Mucosa of gallbladder (tissue), 1 donor: ENCODE results near the gene TPRA1. TPM values are rescaled to one million over a fixed set of nuclear protein-coding genes. Genes with fewer than 3 reads are reported as not detected.

Source experiments
- DNase-seq: peaks from one replicate; pipeline ENCODE4 v3.0.0-alpha.2; 2020; ENCODE audit warnings: low spot score
- total RNA-seq: library from RNA; stranded (reverse); gene quantifications from one replicate; pipeline ENCODE4 v1.2.1, GENCODE V29; 2021
- donor health status: DM: no; HTN: no; CAD: no.

Gene TPRA1
- total RNA-seq: 47.7 TPM

GRCh38 chr3:127590593-127591465, at the start of gene TPRA1:
Gene TPRA1 (minus strand): TSS chr3:127590733. CDS start chr3:127580146, 10,587 bp downstream.
- peak; percentile 93 for DNase-seq

GRCh38 chr3:127640042-127640355, 49.5 kb upstream of the TPRA1 start:
- no peak for DNase-seq

GRCh38 chr3:127639173-127640041, 48.9 kb upstream of the TPRA1 start:
- no peak for DNase-seq

GRCh38 chr3:127637971-127638370, 47.4 kb upstream of the TPRA1 start:
- DNase-seq: no peak

- no peak for DNase-seq
Observed at GRCh38 chr3:127637546-127637945, 47.0 kb upstream of the TPRA1 start.

DNA sequence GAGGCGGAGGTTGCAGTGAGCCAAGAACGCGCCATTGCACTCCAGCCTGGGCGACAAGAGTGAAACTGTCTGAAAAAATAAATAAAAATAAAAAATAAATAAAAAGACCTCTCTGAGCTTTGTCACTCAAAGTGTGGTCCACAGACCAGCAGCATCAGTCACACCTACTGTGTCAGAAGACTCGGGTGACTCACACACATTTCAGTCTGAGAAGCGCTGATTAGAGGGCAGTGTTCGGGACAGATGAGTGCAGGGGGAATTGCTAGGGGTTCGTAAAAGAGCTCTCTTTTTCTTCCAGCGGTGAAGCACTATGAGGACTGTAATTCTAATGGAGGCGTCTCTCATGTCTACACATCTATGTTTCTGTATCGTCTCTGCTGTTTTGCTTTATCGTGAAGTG, 44.1 kb upstream of the TPRA1 start:
- DNase-seq: no peak

DNA sequence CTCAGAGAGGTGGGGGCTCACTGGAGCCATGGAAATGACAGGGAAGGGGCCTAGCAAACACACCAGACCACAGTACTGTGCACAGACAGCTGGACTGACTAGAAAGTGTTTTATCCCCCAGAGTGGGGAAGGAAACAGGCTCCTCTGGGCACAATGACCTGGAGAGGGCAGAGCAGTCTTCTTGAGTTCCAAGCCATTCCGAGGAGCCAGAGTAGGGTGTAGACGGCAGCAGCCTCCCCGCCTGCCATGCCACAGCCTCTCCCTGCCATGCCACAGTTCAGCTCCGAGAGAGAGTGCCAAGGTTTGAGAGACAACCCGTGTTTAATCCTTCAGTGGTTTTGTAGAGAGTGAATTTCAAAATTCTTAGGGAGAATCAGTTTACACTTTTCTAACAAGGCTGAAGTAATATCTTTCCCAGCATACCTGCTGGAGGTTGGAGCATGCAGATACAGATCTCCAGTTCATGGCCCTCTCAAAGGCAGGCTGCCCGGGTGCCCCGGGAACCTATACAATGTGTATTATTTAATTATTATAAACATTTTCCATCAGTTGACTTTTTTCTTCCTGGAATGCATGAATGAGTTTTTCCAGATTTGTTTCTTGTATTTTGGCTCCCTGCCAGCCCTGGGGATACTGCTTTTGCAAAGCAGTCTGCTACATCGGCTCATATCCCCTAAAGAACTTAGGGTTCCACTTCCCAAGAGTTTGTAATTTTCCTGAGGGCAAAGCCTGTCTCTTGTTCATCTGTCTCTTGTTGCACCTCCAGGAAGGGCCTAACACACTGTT, 41.7 kb upstream of the TPRA1 start:
- no peak for DNase-seq

GRCh38 chr3:127630811-127631714, 40.5 kb upstream of the TPRA1 start:
- no peak for DNase-seq

- no peak for DNase-seq
Observed at GRCh38 chr3:127629467-127630403, 39.2 kb upstream of the TPRA1 start.

DNA sequence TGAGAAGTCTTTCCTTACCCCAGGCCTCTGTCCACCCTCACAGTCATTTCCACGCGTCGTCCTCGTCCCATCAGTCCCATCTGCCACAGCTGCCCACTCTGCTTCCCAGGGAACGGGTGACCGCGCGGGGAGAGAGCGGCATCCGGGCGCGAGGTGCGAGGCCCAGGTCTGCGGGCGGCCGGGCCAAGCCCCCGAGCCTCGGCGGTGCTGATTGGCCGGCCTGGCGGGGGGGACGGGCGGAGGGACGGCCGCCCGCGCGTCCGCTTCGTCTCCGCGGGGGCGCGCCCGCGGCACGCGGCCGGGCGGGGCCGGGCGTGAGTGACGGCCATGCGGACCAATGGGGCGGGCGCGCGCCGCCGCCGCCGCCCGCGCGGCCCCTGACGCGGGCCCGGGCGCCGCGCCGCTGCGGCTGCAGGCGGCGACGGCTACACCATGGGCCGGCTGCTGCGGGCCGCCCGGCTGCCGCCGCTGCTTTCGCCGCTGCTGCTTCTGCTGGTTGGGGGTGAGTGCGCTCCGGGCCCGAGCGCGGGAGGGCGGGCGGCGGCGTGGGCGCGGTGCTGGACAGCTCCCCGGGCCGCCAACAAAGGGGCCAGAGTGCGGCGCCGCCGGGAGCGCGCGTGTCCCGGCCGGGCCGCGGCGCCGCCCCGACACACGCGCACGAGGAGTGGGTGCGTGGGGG, 38.4 kb upstream of the TPRA1 start, which contains the start of gene PODXL2:
Gene PODXL2 (plus strand): TSS at position 398 of the 679 bp plus-strand sequence. CDS start 35 bp downstream, at position 433.
- DNase-seq: peak; percentile 25

DNA sequence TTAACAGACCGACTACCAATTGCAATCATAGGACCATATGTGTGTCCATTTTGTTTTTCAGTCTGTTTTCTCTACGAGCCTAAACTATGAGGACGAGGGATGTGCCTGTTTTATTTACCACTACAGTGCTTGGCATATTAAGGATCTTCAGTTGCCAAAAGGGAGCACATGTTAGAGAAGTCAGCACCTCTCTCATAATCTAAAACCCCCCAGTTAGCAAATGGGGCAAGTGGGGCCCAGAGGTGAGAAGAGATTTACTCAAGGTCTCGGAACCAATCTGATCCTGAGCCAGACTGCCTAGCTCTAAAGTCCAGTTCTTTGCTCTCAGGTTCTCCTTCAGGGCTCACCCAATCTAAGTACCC, 37.9 kb upstream of the TPRA1 start:
- DNase-seq: no peak

GRCh38 chr3:127625821-127626220, 35.3 kb upstream of the TPRA1 start:
- DNase-seq: no peak

- DNase-seq: no peak
Observed at GRCh38 chr3:127624063-127624462, 33.5 kb upstream of the TPRA1 start.

- no peak for DNase-seq
Observed at GRCh38 chr3:127622772-127623576, 32.4 kb upstream of the TPRA1 start.

DNA sequence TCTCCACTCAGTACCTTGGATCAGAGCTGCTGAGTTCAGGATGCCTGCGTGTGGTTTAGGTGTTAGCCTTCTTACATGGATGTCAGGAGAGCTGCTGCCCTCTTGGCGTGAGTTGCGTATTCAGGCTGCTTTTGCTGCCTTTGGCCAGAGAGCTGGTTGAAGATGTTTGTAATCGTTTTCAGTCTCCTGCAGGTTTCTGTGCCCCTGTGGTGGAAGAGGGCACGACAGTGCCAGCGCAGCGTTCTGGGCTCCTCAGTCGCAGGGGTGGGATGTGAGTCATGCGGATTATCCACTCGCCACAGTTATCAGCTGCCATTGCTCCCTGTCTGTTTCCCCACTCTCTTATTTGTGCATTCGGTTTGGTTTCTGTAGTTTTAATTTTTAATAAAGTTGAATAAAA, 31.5 kb upstream of the TPRA1 start:
- no peak for DNase-seq

- DNase-seq: no peak
Observed at GRCh38 chr3:127620637-127621375, 30.3 kb upstream of the TPRA1 start.

GRCh38 chr3:127618891-127619290, 28.4 kb upstream of the TPRA1 start:
- DNase-seq: no peak
